SK-N-MC (cell line): ENCODE data around the gene CEACAM4.

ENCODE experiments used
- EZH2 ChIP-seq: fragments of 200-600 bp; sonication (generic); IDR thresholded peaks from one replicate; pipeline ENCODE4 v1.6.1; 2017; ENCODE audit warnings: antibody characterized with exemption
- FOXP2 ChIP-seq: optimal IDR thresholded peaks from 2 replicates; pipeline ENCODE3; 2011; ENCODE audit warnings: mild to moderate bottlenecking, moderate library complexity; ENCODE audit not compliant: insufficient read depth; ENCODE audit errors: extremely low read length, control extremely low read depth
- POLR2AphosphoS5 ChIP-seq: IDR thresholded peaks from 2 replicates; pipeline ENCODE4 v1.6.1; 2012; ENCODE audit warnings: mild to moderate bottlenecking, low read depth, low read length, borderline replicate concordance

DNA sequence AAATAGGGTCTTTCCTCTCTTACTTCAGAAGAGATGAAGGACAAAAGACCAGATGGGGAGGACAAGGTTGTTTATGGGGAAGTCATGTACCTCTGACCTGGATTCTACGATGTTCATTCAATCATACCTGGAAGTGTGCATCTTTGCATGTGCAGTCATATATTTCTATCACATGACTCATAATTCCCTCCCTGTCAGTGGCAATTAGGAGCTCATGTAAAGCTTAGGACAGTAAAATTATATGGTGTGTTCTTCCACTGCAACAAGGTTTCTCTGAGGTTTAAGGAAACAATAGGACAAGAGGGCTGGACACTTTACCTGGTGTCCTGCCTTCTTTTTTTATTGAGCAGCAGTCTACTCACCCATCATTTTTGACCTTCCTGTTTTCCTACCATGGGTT lies 41.4 kb upstream of the CEACAM4 start:
- TF ChIP-seq EZH2 (no peak), FOXP2 (no peak), POLR2AphosphoS5 (no peak)
